H9 (cell line): ENCODE data around the gene LEMD1. TPM values are rescaled to one million over a fixed set of nuclear protein-coding genes. Genes with fewer than 3 reads are reported as not detected.

ENCODE experiments used
- DNase-seq: peaks from one replicate; pipeline ENCODE4 v3.0.0-alpha.2; 2017
- H2AFZ ChIP-seq: one replicate; pipeline ENCODE4 v1.6.1; 2013; ENCODE audit warnings: mild to moderate bottlenecking, low read length, control low read depth, moderate library complexity
- H2AK5ac ChIP-seq: 2 replicates; pipeline ENCODE4 v1.6.1; 2013; ENCODE audit warnings: low read length, control low read depth, mixed read lengths; ENCODE audit not compliant: insufficient read length
- H2BK120ac ChIP-seq: one replicate; pipeline ENCODE4 v1.6.1; 2013; ENCODE audit warnings: low read depth, mild to moderate bottlenecking, low read length, control low read depth, inconsistent platforms; ENCODE audit not compliant: poor library complexity, severe bottlenecking
- H2BK12ac ChIP-seq: 2 replicates; pipeline ENCODE4 v1.6.1; 2013; ENCODE audit warnings: low read length, control low read depth, mixed read lengths, low read depth; ENCODE audit not compliant: insufficient read length
- H2BK15ac ChIP-seq: 2 replicates; pipeline ENCODE4 v1.6.1; 2013; ENCODE audit warnings: low read depth, low read length, control low read depth
- H2BK20ac ChIP-seq: one replicate; pipeline ENCODE4 v1.6.1; 2013; ENCODE audit warnings: low read depth, mild to moderate bottlenecking, low read length, control low read depth, inconsistent platforms; ENCODE audit not compliant: poor library complexity, severe bottlenecking
- H2BK5ac ChIP-seq: 2 replicates; pipeline ENCODE4 v1.6.1; 2013; ENCODE audit warnings: low read length, control low read depth, mixed read lengths; ENCODE audit not compliant: insufficient read length
- H3K14ac ChIP-seq: 2 replicates; pipeline ENCODE4 v1.6.1; 2013; ENCODE audit warnings: low read length, control low read depth; ENCODE audit not compliant: insufficient read depth
- H3K18ac ChIP-seq: 2 replicates; pipeline ENCODE4 v1.6.1; 2013; ENCODE audit warnings: low read depth, mild to moderate bottlenecking, mixed read lengths, low read length, control low read depth; ENCODE audit not compliant: insufficient read length
- H3K23ac ChIP-seq: 2 replicates; pipeline ENCODE4 v1.6.1; 2013; ENCODE audit warnings: low read length, control low read depth, mixed read lengths, low read depth; ENCODE audit not compliant: insufficient read length
- H3K23me2 ChIP-seq: 2 replicates; pipeline ENCODE4 v1.6.1; 2013; ENCODE audit warnings: low read depth, mild to moderate bottlenecking, mixed read lengths, low read length, control low read depth; ENCODE audit not compliant: insufficient read length, poor library complexity, severe bottlenecking
- H3K27ac ChIP-seq: 2 replicates; pipeline ENCODE4 v1.5.1; 2013; ENCODE audit warnings: low read length, control low read depth, mixed read lengths, low read depth; ENCODE audit not compliant: insufficient read length
- H3K27me3 ChIP-seq: 2 replicates; pipeline ENCODE4 v1.6.1; 2013; ENCODE audit warnings: low read length, control low read depth, inconsistent platforms; ENCODE audit not compliant: insufficient read depth
- H3K4ac ChIP-seq: 2 replicates; pipeline ENCODE4 v1.6.1; 2013; ENCODE audit warnings: low read depth, mild to moderate bottlenecking, control low read depth, inconsistent platforms, low read length, moderate library complexity
- H3K4me1 ChIP-seq: 2 replicates; pipeline ENCODE4 v1.6.1; 2013; ENCODE audit warnings: low read length, control low read depth, inconsistent platforms; ENCODE audit not compliant: insufficient read depth
- H3K4me2 ChIP-seq: 2 replicates; pipeline ENCODE4 v1.6.1; 2013; ENCODE audit warnings: low read length, control low read depth, mixed read lengths; ENCODE audit not compliant: insufficient read length, insufficient read depth
- H3K56ac ChIP-seq: 2 replicates; pipeline ENCODE4 v1.6.1; 2013; ENCODE audit warnings: low read depth, mild to moderate bottlenecking, mixed read lengths, low read length, control low read depth; ENCODE audit not compliant: insufficient read length
- H3K79me1 ChIP-seq: 2 replicates; pipeline ENCODE4 v1.6.1; 2013; ENCODE audit warnings: low read depth, mild to moderate bottlenecking, moderate library complexity, low read length, control low read depth, inconsistent platforms; ENCODE audit not compliant: insufficient read depth, poor library complexity, severe bottlenecking
- H3K79me2 ChIP-seq: 2 replicates; pipeline ENCODE4 v1.6.1; 2013; ENCODE audit warnings: low read length, control low read depth, inconsistent platforms; ENCODE audit not compliant: insufficient read depth
- H3K9ac ChIP-seq: 2 replicates; pipeline ENCODE4 v1.6.1; 2013; ENCODE audit warnings: low read length, control low read depth, mixed read lengths; ENCODE audit not compliant: insufficient read length; ENCODE audit errors: extremely low read depth
- H3K9me3 ChIP-seq: one replicate; pipeline ENCODE4 v1.6.1; 2013; ENCODE audit warnings: low read depth, low read length, inconsistent platforms; ENCODE audit not compliant: control insufficient read depth
- H3T11ph ChIP-seq: one replicate; pipeline ENCODE4 v1.6.1; 2013; ENCODE audit warnings: mild to moderate bottlenecking, low read length, control low read depth, inconsistent platforms
- H4K20me1 ChIP-seq: one replicate; pipeline ENCODE4 v1.6.1; 2013; ENCODE audit not compliant: control insufficient read depth, insufficient read length, insufficient read depth
- H4K5ac ChIP-seq: 2 replicates; pipeline ENCODE4 v1.6.1; 2013; ENCODE audit warnings: low read depth, mild to moderate bottlenecking, mixed read lengths, low read length, control low read depth; ENCODE audit not compliant: insufficient read length
- H4K8ac ChIP-seq: replicated peaks from 2 replicates; pipeline ENCODE4 v1.6.1; 2013; ENCODE audit warnings: low read length, control low read depth, mixed read lengths, low read depth; ENCODE audit not compliant: insufficient read length
- H4K91ac ChIP-seq: 2 replicates; pipeline ENCODE4 v1.6.1; 2013; ENCODE audit warnings: low read depth, mild to moderate bottlenecking, moderate library complexity, mixed read lengths, low read length, control low read depth; ENCODE audit not compliant: insufficient read length
- H3K27ac Mint-ChIP-seq, 3 experiments: 2 replicates in 2 of 3; 3 replicates in 1 of 3; pipeline ENCODE4 v1.8.0; 2020 to 2021; ENCODE audit warnings: mixed read lengths in 3 of 3, mild to moderate bottlenecking in 1 of 3, moderate library complexity in 1 of 3
- H3K27me3 Mint-ChIP-seq: 2 replicates; pipeline ENCODE4 v1.8.0; 2021; ENCODE audit warnings: low read depth, mild to moderate bottlenecking, moderate library complexity, mixed read lengths
- H3K36me3 Mint-ChIP-seq, 3 experiments: 2 replicates in 2 of 3; 3 replicates in 1 of 3; pipeline ENCODE4 v1.8.0; 2020 to 2021; ENCODE audit warnings: low read depth in 3 of 3, mixed read lengths in 3 of 3; ENCODE audit not compliant: insufficient read depth in 1 of 3
- H3K4me1 Mint-ChIP-seq, 2 experiments: 2 replicates each; pipeline ENCODE4 v1.8.0; 2020; ENCODE audit warnings: mixed read lengths in 2 of 2
- H3K4me3 Mint-ChIP-seq, 2 experiments: 2 replicates in 1 of 2; 3 replicates in 1 of 2; pipeline ENCODE4 v1.8.0; 2020 to 2021; ENCODE audit warnings: mild to moderate bottlenecking in 2 of 2, mixed read lengths in 2 of 2, moderate library complexity in 1 of 2
- H3K9me3 Mint-ChIP-seq, 2 experiments: 2 replicates in 1 of 2; 3 replicates in 1 of 2; pipeline ENCODE4 v1.8.0; 2020; ENCODE audit warnings: mild to moderate bottlenecking in 2 of 2, mixed read lengths in 2 of 2, moderate library complexity in 1 of 2
- CTCF ChIP-seq: fragments of 200-600 bp; sonication (generic); conservative IDR thresholded peaks from 3 replicates; pipeline ENCODE4 v1.8.0; 2021; ENCODE audit warnings: antibody characterized with exemption, mild to moderate bottlenecking
- WGBS: extraction: QIAGEN DNeasy Blood & Tissue Kit; methylation state at CpG from one replicate; pipeline ENCODE4 v1.1.7; 2013; ENCODE audit warnings: missing lambda C conversion rate, low lambda C conversion rate, mixed read lengths; ENCODE audit not compliant: insufficient read length; ENCODE audit errors: extremely low coverage; 5-methylcytosine and 5-hydroxymethylcytosine counted together
- total RNA-seq: library from RNA; stranded (reverse); gene quantifications from 2 replicates; pipeline ENCODE4 v1.2.1, GENCODE V29; 2021

Gene LEMD1
- total RNA-seq, 1 experiment from 2014 or later = 11.8 TPM

- H3K14ac ChIP-seq = no peak overlapping the region
- H3K79me1 ChIP-seq = no peaks in the 10 kb centered on the region
- H3K23me2 ChIP-seq = no peaks in the 10 kb centered on the region
- Mint-ChIP-seq H3K27ac (no peak overlapping the region), H3K36me3 (no peaks in the 10 kb centered on the region), H3K4me3 (no peak overlapping the region), H3K9me3 (no peaks in the 10 kb centered on the region), H3K4me1 (peaks cover 10 to 14% of the 10 kb centered on the region in 2 experiments), H3K27me3 (peaks cover 3% of the 10 kb centered on the region; the same call in 1 of the 2 replicates)
- no peaks in the 10 kb centered on the region for H3K9me3 ChIP-seq
- no peak overlapping the region for H4K5ac ChIP-seq
- H4K91ac ChIP-seq = no peak overlapping the region
- no peak overlapping the region for H2AK5ac ChIP-seq
- H2BK20ac ChIP-seq = no peak overlapping the region
- H3K4me2 ChIP-seq = no peak overlapping the region
- no peak for DNase-seq
- peaks cover 3% of the 10 kb centered on the region; the same call in 1 of the 2 replicates for H3K4me1 ChIP-seq
- no peak overlapping the region for H3K56ac ChIP-seq
- H3K4ac ChIP-seq = no peak overlapping the region
- H2BK120ac ChIP-seq = no peak overlapping the region
- no peak overlapping the region for H2AFZ ChIP-seq
- H4K8ac ChIP-seq = no peak overlapping the region
- H3K27ac ChIP-seq = no peak overlapping the region
- H3K79me2 ChIP-seq = no peaks in the 10 kb centered on the region
- H3T11ph ChIP-seq = no peak overlapping the region
- H3K9ac ChIP-seq = no peak overlapping the region
- no peak overlapping the region for H2BK5ac ChIP-seq
- WGBS = no CpG with 5 or more reads among the region's 6 CpGs
- H3K18ac ChIP-seq = no peak overlapping the region
- H3K27me3 ChIP-seq = no peaks in the 10 kb centered on the region
- H2BK15ac ChIP-seq = no peak overlapping the region
- H2BK12ac ChIP-seq = no peak overlapping the region
- no peak for TF ChIP-seq CTCF
- H4K20me1 ChIP-seq = no peaks in the 10 kb centered on the region
- no peak overlapping the region for H3K23ac ChIP-seq
Measured at GRCh38 chr1:205381305-205381704, 40.6 kb downstream of the LEMD1 start.
